Bone marrow (tissue), 2 donors: ENCODE measurements around the gene FMN1.

ENCODE experiments used
- DNase-seq, 2 donors: peaks; one replicate each; lab custom pipeline; 2025; lab: John Stamatoyannopoulos, UW

FMN1 gene

GRCh38 chr15:32879980-32880379 is 314.5 kb downstream of the FMN1 start:
- no peak for DNase-seq

GRCh38 chr15:32878869-32879805 is 315.4 kb downstream of the FMN1 start:
- no peak for DNase-seq

GRCh38 chr15:32878342-32878741 is 316.2 kb downstream of the FMN1 start:
- no peak for DNase-seq

DNA sequence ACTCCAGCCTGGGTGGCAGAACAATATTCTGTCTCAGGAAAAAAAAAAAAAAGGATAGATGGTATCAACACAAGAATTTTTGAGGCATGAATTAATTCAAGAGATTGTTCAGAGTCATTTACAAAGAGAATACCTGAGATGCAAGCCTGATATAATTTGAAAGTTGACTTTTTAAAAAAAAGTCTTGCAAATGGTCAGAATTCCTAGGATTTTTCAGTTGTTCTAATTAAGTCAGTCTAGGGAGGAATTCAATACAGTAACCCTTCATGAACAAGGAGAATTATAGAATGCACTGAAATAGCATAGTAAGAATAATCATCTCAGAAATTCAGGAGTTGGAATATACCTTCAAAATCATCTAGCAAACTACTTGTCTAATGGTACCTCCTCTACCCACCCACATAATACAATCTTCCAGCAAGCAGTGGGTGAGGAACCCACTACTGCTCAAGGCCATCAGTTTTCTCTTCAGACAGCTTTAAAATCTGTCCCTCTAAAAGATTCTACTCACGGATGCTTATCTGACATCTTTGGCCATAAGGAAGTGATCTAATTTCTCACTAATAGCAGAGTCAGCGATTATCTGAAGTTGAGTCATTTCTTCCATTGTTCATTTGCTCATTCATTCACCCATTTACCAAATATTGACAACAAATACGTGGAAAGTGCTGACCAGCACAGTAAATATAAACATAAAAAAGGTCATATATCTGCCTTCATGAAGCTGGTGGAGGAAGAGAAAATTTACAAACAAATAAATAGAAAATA is 317.1 kb downstream of the FMN1 start:
- DNase-seq = no peak

DNA sequence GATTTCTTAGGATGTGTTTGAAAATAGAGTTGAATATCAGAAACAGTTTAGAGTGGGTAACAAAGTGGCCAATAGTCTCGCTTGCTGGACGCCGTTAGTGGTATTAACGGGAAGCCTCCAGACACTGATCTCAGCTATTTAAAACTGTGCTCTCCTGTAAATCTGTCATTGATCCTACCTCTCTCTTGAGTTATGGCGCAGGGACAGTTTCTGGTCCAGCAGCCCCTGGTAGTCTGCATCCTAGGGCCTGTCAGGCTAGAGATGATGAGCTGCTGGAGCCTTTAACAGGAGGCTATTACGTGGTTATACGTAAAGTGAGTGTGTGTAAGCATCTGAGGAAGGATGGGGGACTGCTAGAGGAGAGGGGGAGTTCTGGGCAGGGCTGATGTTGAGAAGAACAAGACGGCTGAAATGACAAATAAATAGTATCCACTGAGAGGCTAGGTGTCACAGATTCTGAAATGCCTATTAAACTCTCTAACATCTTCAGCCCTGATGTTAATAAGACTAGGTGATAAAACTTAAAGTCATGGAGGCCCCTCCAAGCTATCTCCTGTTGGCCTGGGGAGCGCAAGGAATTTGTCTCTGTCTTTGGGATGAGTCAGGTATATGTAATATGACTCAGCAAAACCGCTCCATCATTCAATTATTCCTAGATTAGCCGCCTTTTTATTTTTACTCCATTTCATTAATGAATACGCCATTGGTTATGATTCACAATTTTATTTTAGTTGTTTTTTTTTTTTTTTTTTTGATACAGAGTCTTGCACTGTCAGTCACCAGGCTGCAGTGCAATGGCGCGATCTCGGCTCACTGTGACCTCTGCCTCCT is 321.0 kb downstream of the FMN1 start:
- no peak for DNase-seq

DNA sequence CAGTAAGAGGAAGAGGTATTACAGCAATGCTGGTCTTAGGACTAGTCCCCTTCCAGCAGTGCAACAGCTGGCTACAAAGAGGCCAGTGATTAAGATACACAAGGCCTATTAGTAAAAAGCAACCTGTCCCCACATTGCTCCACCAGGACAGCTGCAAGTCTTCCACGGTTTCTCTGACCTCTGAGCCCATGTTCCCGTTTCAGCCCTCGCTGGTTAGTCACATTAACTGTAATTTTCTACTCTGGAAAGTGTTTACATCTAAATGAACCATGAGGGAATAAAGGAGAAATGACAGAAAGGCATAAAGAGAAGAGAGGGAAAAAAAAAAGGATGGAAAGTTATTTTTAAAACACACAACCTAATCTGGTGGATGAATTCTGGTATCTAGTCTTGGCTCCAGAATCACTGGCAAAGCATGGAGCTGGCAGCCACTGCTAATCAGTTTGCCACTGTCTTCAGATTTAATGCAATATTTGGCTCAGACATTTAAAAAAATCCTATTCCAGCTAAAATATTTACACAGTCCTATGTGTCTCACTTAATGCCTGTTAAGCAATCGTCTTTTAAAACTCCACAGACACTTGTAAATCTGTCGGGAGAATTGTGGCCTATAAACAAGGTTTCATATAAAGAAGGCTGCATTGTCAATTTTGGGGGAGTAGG is 321.8 kb downstream of the FMN1 start:
- DNase-seq = no peak

DNA sequence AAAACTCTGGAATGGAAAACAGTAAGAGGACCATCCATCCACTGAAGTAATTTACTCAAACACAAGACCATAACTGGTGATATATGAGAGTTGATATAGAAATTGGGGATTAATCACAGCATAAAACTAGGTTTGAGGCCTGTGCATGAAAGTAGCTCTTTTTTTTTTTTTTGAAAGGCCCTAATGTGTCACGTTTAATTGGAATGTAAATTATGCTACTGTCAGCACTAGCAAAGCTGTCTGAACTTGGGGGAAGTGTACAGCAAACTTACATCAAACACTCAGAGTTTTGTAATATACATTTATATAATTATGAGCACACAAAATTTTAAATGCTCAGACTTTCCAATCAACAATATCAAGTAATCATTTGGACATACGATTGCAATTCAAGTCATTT is 322.6 kb downstream of the FMN1 start:
- no peak for DNase-seq

DNA sequence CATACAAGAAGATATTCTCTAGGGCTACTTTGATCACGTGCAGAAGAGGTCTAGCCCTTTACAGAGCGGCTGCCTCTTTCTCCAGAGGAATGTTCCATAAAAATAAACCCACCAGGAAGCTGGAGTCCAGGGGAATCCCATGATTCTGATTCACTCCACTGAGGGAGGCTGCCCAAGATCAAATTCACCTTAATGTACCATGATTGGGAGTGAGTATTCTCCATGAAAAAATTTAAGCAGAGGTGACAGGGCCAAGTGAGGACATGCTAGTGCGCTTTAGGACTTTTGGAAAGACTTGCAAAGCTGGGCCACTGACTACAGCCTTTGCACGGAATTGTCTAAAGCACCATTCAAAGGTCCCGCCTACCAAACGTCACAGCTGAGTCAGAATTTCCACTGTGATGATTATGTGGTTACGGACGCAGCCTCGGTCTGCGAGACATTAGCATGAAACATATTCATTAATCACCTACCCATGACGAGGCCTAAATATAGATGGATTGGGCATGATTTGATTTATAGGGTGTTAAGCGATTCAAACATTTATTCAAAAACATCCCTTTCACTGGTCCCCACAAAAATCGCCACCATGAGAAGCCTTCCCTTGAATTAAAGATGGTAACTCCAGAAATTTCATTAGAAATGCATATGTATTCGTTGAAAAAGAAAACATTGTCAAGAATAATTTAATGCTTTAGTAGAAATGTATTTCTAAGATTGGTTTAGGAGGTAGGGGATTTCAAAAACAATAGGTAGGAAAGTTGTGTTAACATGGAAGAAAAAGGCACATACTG is 324.1 kb downstream of the FMN1 start:
- no peak for DNase-seq

DNA sequence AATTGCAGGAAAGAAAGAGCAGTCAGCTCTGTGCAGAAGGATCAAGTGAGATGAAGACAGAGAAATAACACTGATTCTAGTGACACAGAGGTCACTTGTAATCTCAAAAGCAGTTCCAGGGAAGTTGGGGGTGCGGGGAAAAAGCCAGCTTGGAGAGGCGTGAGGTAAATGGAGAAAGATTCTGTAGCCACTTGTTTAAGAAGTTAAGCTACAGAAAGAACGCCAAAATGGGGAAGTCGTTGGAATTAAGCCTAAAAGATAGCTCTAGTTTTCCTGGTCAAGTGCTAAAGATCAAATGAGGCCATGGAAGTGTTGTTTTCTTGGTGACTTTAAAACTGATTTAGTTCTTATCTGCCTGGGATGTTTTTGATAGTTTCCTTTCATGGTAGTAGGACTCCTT is 324.7 kb downstream of the FMN1 start:
- DNase-seq = no peak

GRCh38 chr15:32867313-32867626 is 327.2 kb downstream of the FMN1 start:
- DNase-seq = no peak

- no peak for DNase-seq
These were observed 327.8 kb downstream of the FMN1 start for GRCh38 chr15:32866454-32867312.

GRCh38 chr15:32864841-32865240 is 329.7 kb downstream of the FMN1 start:
- no peak for DNase-seq

GRCh38 chr15:32864051-32864450 is 330.5 kb downstream of the FMN1 start:
- no peak for DNase-seq

DNA sequence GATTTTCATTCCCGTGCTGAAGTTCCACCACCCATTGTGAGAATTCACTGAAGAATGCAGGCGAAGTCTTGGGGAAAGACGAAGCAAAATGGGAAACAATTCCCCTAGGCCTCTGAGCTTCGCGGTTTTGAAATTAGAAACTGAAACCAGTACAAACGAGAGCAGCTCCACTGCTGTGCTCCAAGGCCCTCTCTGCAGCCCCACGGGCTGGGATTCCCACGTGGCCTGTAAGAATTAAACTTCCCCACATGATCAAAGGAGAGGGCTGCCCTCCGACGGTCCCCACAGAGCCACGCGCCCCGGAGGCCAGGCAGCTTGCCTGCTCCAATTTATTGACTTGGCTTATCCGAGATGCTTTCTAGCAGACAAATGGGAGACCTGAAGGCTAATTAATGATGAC is 332.8 kb downstream of the FMN1 start:
- DNase-seq = no peak

- DNase-seq = no peak
These were observed 333.3 kb downstream of the FMN1 start for GRCh38 chr15:32861174-32861573.

- no peak for DNase-seq
These were observed 334.5 kb downstream of the FMN1 start for GRCh38 chr15:32859996-32860395.

- no peak for DNase-seq
These were observed 335.3 kb downstream of the FMN1 start for GRCh38 chr15:32859251-32859650.

GRCh38 chr15:32857732-32858131 is 336.8 kb downstream of the FMN1 start:
- DNase-seq = no peak

GRCh38 chr15:32856753-32857152 is 337.8 kb downstream of the FMN1 start:
- DNase-seq = no peak

DNA sequence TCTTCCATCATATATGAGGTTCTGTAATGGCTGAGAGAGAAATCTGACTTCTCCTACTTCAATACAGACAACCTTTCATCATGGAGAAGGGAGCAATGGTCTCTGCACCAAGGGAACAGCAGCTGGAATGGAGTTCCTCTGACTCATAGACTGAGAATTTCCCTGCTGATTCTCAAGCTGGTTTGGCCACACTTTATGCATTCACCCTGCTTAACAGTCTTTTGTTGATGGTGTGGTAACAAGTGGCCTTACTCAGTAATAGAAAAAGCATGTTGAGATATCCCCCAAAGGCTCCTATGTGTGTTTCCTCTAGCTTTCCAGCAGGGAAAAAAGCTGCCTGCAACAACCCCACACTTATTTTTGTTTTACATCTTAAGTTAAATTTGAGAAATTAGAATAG is 338.6 kb downstream of the FMN1 start:
- DNase-seq = no peak
